Measurements from ENCODE around the gene KSR2. TPM values are rescaled to one million over a fixed set of nuclear protein-coding genes. Genes with fewer than 3 reads are reported as not detected.

The KSR2 gene
- total RNA-seq, 1 experiment from 2014 or later: 0.15 TPM

DNA sequence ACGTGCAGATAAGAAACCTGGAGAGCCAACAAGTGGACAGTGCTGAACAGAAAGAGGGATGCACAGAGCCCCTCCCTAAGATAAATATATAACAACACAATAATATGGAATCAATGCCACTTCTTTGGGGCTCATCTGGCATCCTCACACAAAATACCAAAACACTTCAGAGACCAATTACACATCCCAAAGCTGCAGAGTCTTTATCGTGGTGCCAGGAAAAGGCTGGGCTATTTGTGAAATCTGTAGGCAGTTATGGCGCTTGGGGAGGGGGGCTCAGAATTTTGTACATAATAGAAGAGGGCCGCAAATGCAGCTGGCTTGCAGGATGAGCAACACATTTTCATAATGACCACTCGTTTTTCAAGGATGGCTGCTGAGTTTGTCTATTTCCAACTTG, 446.9 kb downstream of the KSR2 start:
- CTCF ChIA-PET: interaction anchor here (0.9 kb wide), 1 partner anchor 292 kb away, joined by 3 read pairs; no protein-coding TSS in a partner anchor
- Histone ChIP-seq H3K9me3 (ENCODE audit: control insufficient read depth, insufficient read depth, low read depth, low read length) (no peaks in the 10 kb centered on the region), H3K27ac (ENCODE audit: low read length) (no peak overlapping the region), H3K4me3 (ENCODE audit: low read depth in 2 of 2, low read length in 2 of 2) (no peak overlapping the region), H3K36me3 (ENCODE audit: control insufficient read depth, insufficient read depth, low read length) (no peaks in the 10 kb centered on the region), H3K27me3 (ENCODE audit: control insufficient read depth, insufficient read depth, low read length) (no peaks in the 10 kb centered on the region; the same call in 1 of the 2 replicates), H3K4me1 (ENCODE audit: control insufficient read depth, insufficient read depth, low read length) (no peaks in the 10 kb centered on the region)
- DNase-seq (ENCODE audit: low read depth, low spot score): no peak
- ATAC-seq: no peak
- in situ Hi-C loops (cut with HindIII; ENCODE audit: low pct_unique_long_range_greater_than_20kb, low sequenced_read_pairs) (no loop called here), intact Hi-C loops (cut with micrococcal nuclease; ENCODE audit: unreplicated experiment) (no loop called here)
- no TSS peak for BruUV-seq (replicated peaks)
- POLR2A ChIA-PET: no interaction called here
- TF ChIP-seq TCF7L2 (IDR thresholded peaks at IDR 0.05; ENCODE audit: low read depth, low read length) (no peak), POLR2AphosphoS5 (IDR thresholded peaks at IDR 0.05; ENCODE audit: low read depth, low read length) (no peak)
- TF ChIP-seq, protein P1, sequence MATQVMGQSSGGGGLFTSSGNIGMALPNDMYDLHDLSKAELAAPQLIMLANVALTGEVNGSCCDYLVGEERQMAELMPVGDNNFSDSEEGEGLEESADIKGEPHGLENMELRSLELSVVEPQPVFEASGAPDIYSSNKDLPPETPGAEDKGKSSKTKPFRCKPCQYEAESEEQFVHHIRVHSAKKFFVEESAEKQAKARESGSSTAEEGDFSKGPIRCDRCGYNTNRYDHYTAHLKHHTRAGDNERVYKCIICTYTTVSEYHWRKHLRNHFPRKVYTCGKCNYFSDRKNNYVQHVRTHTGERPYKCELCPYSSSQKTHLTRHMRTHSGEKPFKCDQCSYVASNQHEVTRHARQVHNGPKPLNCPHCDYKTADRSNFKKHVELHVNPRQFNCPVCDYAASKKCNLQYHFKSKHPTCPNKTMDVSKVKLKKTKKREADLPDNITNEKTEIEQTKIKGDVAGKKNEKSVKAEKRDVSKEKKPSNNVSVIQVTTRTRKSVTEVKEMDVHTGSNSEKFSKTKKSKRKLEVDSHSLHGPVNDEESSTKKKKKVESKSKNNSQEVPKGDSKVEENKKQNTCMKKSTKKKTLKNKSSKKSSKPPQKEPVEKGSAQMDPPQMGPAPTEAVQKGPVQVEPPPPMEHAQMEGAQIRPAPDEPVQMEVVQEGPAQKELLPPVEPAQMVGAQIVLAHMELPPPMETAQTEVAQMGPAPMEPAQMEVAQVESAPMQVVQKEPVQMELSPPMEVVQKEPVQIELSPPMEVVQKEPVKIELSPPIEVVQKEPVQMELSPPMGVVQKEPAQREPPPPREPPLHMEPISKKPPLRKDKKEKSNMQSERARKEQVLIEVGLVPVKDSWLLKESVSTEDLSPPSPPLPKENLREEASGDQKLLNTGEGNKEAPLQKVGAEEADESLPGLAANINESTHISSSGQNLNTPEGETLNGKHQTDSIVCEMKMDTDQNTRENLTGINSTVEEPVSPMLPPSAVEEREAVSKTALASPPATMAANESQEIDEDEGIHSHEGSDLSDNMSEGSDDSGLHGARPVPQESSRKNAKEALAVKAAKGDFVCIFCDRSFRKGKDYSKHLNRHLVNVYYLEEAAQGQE (IDR thresholded peaks at IDR 0.05; ENCODE audit: insufficient read depth in 1 of 2, low read depth in 2 of 2, low read length in 1 of 2): no peak
- TF ChIP-seq, protein P2, sequence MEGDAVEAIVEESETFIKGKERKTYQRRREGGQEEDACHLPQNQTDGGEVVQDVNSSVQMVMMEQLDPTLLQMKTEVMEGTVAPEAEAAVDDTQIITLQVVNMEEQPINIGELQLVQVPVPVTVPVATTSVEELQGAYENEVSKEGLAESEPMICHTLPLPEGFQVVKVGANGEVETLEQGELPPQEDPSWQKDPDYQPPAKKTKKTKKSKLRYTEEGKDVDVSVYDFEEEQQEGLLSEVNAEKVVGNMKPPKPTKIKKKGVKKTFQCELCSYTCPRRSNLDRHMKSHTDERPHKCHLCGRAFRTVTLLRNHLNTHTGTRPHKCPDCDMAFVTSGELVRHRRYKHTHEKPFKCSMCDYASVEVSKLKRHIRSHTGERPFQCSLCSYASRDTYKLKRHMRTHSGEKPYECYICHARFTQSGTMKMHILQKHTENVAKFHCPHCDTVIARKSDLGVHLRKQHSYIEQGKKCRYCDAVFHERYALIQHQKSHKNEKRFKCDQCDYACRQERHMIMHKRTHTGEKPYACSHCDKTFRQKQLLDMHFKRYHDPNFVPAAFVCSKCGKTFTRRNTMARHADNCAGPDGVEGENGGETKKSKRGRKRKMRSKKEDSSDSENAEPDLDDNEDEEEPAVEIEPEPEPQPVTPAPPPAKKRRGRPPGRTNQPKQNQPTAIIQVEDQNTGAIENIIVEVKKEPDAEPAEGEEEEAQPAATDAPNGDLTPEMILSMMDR (IDR thresholded peaks at IDR 0.05): no peak

DNA sequence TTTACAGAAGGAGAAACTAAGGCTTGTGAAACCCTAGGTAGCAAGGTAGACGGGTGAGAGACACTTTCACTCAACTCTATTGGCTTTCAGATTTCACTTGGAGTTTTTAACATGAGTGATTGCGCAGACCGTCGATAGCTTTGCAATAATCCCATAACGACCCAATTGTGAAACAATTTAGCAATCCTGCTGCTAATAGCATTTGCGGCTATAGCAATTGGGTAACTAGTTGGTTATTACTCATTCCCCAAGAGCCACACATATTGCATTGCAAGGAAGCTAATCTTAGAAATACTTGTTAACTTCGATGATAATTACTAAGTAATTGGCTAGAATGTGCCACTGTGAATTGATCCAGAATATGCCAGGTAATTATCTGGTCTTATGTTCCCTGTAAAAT, 447.4 kb downstream of the KSR2 start:
- no peak for ATAC-seq
- no peaks in the 10 kb centered on the region; the same call in 1 of the 2 replicates for H3K27me3 ChIP-seq (ENCODE audit: control insufficient read depth, insufficient read depth, low read length)
- TF ChIP-seq SIN3A (IDR thresholded peaks at IDR 0.05; ENCODE audit: borderline replicate concordance, insufficient read depth, low read depth, low read length) (no peak), POLR2AphosphoS5 (IDR thresholded peaks at IDR 0.05; ENCODE audit: low read depth, low read length) (no peak), TCF7L2 (IDR thresholded peaks at IDR 0.05; ENCODE audit: low read depth, low read length) (no peak)
- TF ChIP-seq, protein P2 (IDR thresholded peaks at IDR 0.05): no peak
- TF ChIP-seq, protein P1 (IDR thresholded peaks at IDR 0.05; ENCODE audit: insufficient read depth in 1 of 2, low read depth in 2 of 2, low read length in 1 of 2): no peak
- CTCF ChIA-PET: no interaction called here
- no peaks in the 10 kb centered on the region for H3K4me1 ChIP-seq (ENCODE audit: control insufficient read depth, insufficient read depth, low read length)
- intact Hi-C loops (cut with micrococcal nuclease; ENCODE audit: unreplicated experiment): no loop called here
- H3K9me3 ChIP-seq (ENCODE audit: control insufficient read depth, insufficient read depth, low read depth, low read length): no peaks in the 10 kb centered on the region
- no peak overlapping the region for H3K4me3 ChIP-seq (ENCODE audit: low read depth in 2 of 2, low read length in 2 of 2)
- no peak overlapping the region for H3K27ac ChIP-seq (ENCODE audit: low read length)
- DNase-seq (ENCODE audit: low read depth, low spot score): no peak
- POLR2A ChIA-PET: no interaction called here
- BruUV-seq (replicated peaks): no TSS peak
- H3K36me3 ChIP-seq (ENCODE audit: control insufficient read depth, insufficient read depth, low read length): no peaks in the 10 kb centered on the region
- in situ Hi-C loops (cut with HindIII; ENCODE audit: low pct_unique_long_range_greater_than_20kb, low sequenced_read_pairs): no loop called here
